HK-2 (cell line): ENCODE data around the gene RNF31.

ENCODE experiments used
- DNase-seq: peaks from one replicate; pipeline ENCODE4 v3.0.0-alpha.2; 2018; ENCODE audit not compliant: unreplicated experiment

Gene RNF31

GRCh38 chr14:24116128-24116814 lies 31.0 kb upstream of the RNF31 start:
- no peak for DNase-seq

GRCh38 chr14:24117179-24117578 lies 30.1 kb upstream of the RNF31 start:
- no peak for DNase-seq

GRCh38 chr14:24119691-24120090 lies 27.6 kb upstream of the RNF31 start:
- DNase-seq: no peak

- no peak for DNase-seq
Observed at GRCh38 chr14:24121210-24121609, 26.1 kb upstream of the RNF31 start.

- DNase-seq: no peak
Observed at GRCh38 chr14:24122416-24122815, 24.9 kb upstream of the RNF31 start.

GRCh38 chr14:24122898-24123297 lies 24.4 kb upstream of the RNF31 start:
- DNase-seq: no peak

GRCh38 chr14:24123424-24124417 lies 23.6 kb upstream of the RNF31 start:
- no peak for DNase-seq

- no peak for DNase-seq
Observed at GRCh38 chr14:24126939-24127338, 20.4 kb upstream of the RNF31 start.

- no peak for DNase-seq
Observed at GRCh38 chr14:24127673-24128072, 19.6 kb upstream of the RNF31 start.

GRCh38 chr14:24129410-24129998 lies 17.8 kb upstream of the RNF31 start:
- no peak for DNase-seq

GRCh38 chr14:24130380-24130716 lies 16.9 kb upstream of the RNF31 start, which contains the start of gene FITM1:
Gene FITM1, plus strand, starts transcription at chr14:24130659. Its CDS starts 905 bp downstream, at chr14:24131564.
- no peak for DNase-seq

- no peak for DNase-seq
Observed at GRCh38 chr14:24130717-24131548, 16.4 kb upstream of the RNF31 start.

- DNase-seq: no peak
Observed at GRCh38 chr14:24131549-24131966, 15.7 kb upstream of the RNF31 start.

GRCh38 chr14:24132061-24132685 lies 15.1 kb upstream of the RNF31 start:
- no peak for DNase-seq

GRCh38 chr14:24132976-24133375 lies 14.3 kb upstream of the RNF31 start:
- DNase-seq: no peak

GRCh38 chr14:24133735-24134134 lies 13.6 kb upstream of the RNF31 start:
- DNase-seq: no peak

- DNase-seq: no peak
Observed at GRCh38 chr14:24135584-24135833, 11.8 kb upstream of the RNF31 start.

GRCh38 chr14:24135834-24136683 lies 11.2 kb upstream of the RNF31 start, which contains the start of gene PSME1:
Gene PSME1, plus strand, starts transcription at chr14:24136194. Its CDS starts 69 bp downstream, at chr14:24136263.
- DNase-seq: peak; percentile 91

- DNase-seq: no peak
Observed at GRCh38 chr14:24136684-24137528, 10.4 kb upstream of the RNF31 start.
